ENCODE results near the gene ZNF773.
"Not testable (repeated sequence)": the region's sequence is repeated elsewhere in the genome, so short reads cannot be mapped to it uniquely, and the experiment has no call there.

GRCh38 chr19:57518021-57518420 lies 18.3 kb downstream of the ZNF773 start:
- TF ChIP-seq CTCF (IDR thresholded peaks at IDR 0.05; ENCODE audit: poor library complexity, severe bottlenecking); POLR2AphosphoS5 (IDR thresholded peaks at IDR 0.05); SMC3 (conservative IDR thresholded peaks at IDR 0.05; ENCODE audit: poor library complexity); EZH2 (IDR thresholded peaks at IDR 0.05; ENCODE audit: borderline replicate concordance, insufficient read depth, low read length, poor library complexity, severe bottlenecking); REST (IDR thresholded peaks at IDR 0.05; ENCODE audit: borderline replicate concordance); EP300 (conservative IDR thresholded peaks at IDR 0.05; ENCODE audit: poor library complexity, severe bottlenecking); TAF1 (IDR thresholded peaks at IDR 0.05; ENCODE audit: low read depth): not testable (repeated sequence)

Data from neural cell (in vitro differentiated cells).